HepG2 (cell line): ENCODE measurements around the gene PELI3. TPM values are rescaled to one million over a fixed set of nuclear protein-coding genes. Genes with fewer than 3 reads are reported as not detected.

Experiments
- DNMT3B ChIP-seq: conservative IDR thresholded peaks from 2 replicates; pipeline ENCODE4 v1.6.1; 2016; ENCODE audit warnings: missing biosample characterization, control low read depth
- FOXA1 ChIP-seq, 2 experiments: fragments of 450-650 bp in 1 of 2; sonication (generic) in 1 of 2; formaldehyde crosslinking in 1 of 2; IDR thresholded peaks; 2 replicates each; pipeline versions ENCODE4 v1.4.0 to v1.6.1; 2016 to 2020; ENCODE audit warnings: missing genetic modification reagents in 1 of 2
- POGZ ChIP-seq: sonication (generic); formaldehyde crosslinking; IDR thresholded peaks from 2 replicates; pipeline ENCODE4 v1.4.0; 2020; ENCODE audit warnings: mild to moderate bottlenecking, missing genetic modification reagents
- RBM39 ChIP-seq: fragments of 200-400 bp; formaldehyde crosslinking; IDR thresholded peaks from one replicate; pipeline ENCODE4 v1.6.1; 2018; ENCODE audit warnings: antibody characterized with exemption, mild to moderate bottlenecking, low read depth, low read length; ENCODE audit not compliant: poor library complexity, severe bottlenecking
- SIN3B ChIP-seq: fragments of 150-350 bp; IDR thresholded peaks from 2 replicates; pipeline ENCODE4 v1.6.1; 2014; ENCODE audit warnings: low read length
- SOX5 ChIP-seq: IDR thresholded peaks from 2 replicates; pipeline ENCODE4 v1.6.1; 2016; ENCODE audit warnings: borderline replicate concordance
- UBTF ChIP-seq: sonication (generic); formaldehyde crosslinking; IDR thresholded peaks from 2 replicates; pipeline ENCODE4 v1.4.0; 2020; ENCODE audit warnings: mild to moderate bottlenecking, missing genetic modification reagents
- ZFP1 ChIP-seq: IDR thresholded peaks from 2 replicates; pipeline ENCODE4 v1.6.1; 2016
- ZFP36L2 ChIP-seq: sonication (generic); formaldehyde crosslinking; IDR thresholded peaks from 2 replicates; pipeline ENCODE4 v1.4.0; 2020; ENCODE audit warnings: missing genetic modification reagents
- ZMYM2 ChIP-seq: sonication (generic); formaldehyde crosslinking; IDR thresholded peaks from 2 replicates; pipeline ENCODE4 v1.8.0; 2022; ENCODE audit warnings: mild to moderate bottlenecking, missing genetic modification reagents
- ZNF451 ChIP-seq: sonication (generic); formaldehyde crosslinking; IDR thresholded peaks from 2 replicates; pipeline ENCODE4 v1.5.0; 2020; ENCODE audit warnings: mild to moderate bottlenecking, missing genetic modification reagents
- ZNF547 ChIP-seq: sonication (generic); formaldehyde crosslinking; IDR thresholded peaks from 2 replicates; pipeline ENCODE4 v1.5.1; 2020; ENCODE audit warnings: mild to moderate bottlenecking, missing genetic modification reagents
- ZNF652 ChIP-seq: IDR thresholded peaks from 2 replicates; pipeline ENCODE4 v1.6.1; 2016; ENCODE audit warnings: low read depth, borderline replicate concordance
- ZSCAN9 ChIP-seq: IDR thresholded peaks from 2 replicates; pipeline ENCODE4 v1.6.1; 2016; ENCODE audit warnings: borderline replicate concordance
- polyA plus RNA-seq, 8 experiments: library from polyadenylated mRNA; depleted of rRNA in 3 of 8; stranded (reverse) in 7 of 8; unstranded in 1 of 8; fragments of >200 nt; fragmentation: Illumina TruSeq in 4 of 8; extraction: Trizol in 4 of 8; gene quantifications; 2 replicates each; pipeline versions ENCODE4 v1.2.1 to v1.2.3, GENCODE V29; 2011 to 2016; ENCODE audit warnings: low read depth in 4 of 8, missing spikeins in 1 of 8, mixed read lengths in 1 of 8; ENCODE audit not compliant: insufficient read depth in 1 of 8
- total RNA-seq, 5 experiments: library from RNA; depleted of rRNA; stranded (reverse); fragments of >200 nt; fragmentation: Illumina TruSeq; extraction: Trizol; gene quantifications; 2 replicates each; pipeline ENCODE4 v1.2.3, GENCODE V29; 2016; ENCODE audit warnings: low read depth in 1 of 5
- TF ChIP-seq, protein P1 (sequence below): sonication (generic); formaldehyde crosslinking; IDR thresholded peaks from 2 replicates; pipeline ENCODE4 v1.4.0; 2020; ENCODE audit warnings: mild to moderate bottlenecking, missing genetic modification reagents
- TF ChIP-seq, protein P2 (sequence below): sonication (generic); formaldehyde crosslinking; IDR thresholded peaks from 2 replicates; pipeline ENCODE4 v1.5.1; 2020; ENCODE audit warnings: missing genetic modification reagents, mild to moderate bottlenecking, borderline replicate concordance

Gene PELI3
- total and polyA plus RNA-seq, 2 of the 13 experiments (the other 11 are each of a cell fraction or from before 2014, with no cell fraction given) = 2.0 to 4.0 TPM

DNA sequence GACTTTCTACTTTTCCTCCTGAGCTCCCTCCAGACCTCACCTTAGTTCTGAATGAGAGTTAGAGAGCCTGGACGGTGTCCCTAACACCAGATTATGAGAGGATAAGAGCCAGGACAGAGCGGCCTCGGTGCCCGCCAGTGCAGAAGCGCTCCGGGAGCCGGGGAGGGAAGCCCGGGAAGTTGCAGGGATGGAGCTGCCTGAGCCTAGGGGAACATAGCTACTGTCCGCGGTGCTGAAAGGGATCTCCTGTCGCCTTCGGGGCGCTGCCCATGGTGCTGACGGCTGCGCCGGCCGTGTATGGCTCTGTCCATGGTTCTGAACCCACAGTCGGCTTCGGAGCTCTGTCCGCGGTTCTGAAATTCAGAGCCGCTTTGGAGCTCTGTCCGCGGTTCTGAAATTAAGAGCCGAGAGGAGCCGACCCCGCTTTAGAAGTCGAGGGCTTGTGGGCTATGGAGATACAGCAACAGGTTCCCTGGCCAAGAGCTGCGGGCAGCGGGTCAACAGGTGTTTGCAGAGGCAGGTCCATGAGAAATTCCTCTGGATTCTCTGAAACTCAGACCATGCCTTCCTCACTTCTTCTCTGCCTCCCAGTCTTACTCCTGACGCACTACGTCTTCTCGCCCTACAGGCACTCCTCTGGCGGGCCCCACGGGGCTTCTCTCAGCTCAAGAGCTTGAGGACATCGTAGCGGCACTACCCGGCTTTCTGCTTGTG lies 45.1 kb upstream of the PELI3 start (continued):
- TF ChIP-seq, protein P1, sequence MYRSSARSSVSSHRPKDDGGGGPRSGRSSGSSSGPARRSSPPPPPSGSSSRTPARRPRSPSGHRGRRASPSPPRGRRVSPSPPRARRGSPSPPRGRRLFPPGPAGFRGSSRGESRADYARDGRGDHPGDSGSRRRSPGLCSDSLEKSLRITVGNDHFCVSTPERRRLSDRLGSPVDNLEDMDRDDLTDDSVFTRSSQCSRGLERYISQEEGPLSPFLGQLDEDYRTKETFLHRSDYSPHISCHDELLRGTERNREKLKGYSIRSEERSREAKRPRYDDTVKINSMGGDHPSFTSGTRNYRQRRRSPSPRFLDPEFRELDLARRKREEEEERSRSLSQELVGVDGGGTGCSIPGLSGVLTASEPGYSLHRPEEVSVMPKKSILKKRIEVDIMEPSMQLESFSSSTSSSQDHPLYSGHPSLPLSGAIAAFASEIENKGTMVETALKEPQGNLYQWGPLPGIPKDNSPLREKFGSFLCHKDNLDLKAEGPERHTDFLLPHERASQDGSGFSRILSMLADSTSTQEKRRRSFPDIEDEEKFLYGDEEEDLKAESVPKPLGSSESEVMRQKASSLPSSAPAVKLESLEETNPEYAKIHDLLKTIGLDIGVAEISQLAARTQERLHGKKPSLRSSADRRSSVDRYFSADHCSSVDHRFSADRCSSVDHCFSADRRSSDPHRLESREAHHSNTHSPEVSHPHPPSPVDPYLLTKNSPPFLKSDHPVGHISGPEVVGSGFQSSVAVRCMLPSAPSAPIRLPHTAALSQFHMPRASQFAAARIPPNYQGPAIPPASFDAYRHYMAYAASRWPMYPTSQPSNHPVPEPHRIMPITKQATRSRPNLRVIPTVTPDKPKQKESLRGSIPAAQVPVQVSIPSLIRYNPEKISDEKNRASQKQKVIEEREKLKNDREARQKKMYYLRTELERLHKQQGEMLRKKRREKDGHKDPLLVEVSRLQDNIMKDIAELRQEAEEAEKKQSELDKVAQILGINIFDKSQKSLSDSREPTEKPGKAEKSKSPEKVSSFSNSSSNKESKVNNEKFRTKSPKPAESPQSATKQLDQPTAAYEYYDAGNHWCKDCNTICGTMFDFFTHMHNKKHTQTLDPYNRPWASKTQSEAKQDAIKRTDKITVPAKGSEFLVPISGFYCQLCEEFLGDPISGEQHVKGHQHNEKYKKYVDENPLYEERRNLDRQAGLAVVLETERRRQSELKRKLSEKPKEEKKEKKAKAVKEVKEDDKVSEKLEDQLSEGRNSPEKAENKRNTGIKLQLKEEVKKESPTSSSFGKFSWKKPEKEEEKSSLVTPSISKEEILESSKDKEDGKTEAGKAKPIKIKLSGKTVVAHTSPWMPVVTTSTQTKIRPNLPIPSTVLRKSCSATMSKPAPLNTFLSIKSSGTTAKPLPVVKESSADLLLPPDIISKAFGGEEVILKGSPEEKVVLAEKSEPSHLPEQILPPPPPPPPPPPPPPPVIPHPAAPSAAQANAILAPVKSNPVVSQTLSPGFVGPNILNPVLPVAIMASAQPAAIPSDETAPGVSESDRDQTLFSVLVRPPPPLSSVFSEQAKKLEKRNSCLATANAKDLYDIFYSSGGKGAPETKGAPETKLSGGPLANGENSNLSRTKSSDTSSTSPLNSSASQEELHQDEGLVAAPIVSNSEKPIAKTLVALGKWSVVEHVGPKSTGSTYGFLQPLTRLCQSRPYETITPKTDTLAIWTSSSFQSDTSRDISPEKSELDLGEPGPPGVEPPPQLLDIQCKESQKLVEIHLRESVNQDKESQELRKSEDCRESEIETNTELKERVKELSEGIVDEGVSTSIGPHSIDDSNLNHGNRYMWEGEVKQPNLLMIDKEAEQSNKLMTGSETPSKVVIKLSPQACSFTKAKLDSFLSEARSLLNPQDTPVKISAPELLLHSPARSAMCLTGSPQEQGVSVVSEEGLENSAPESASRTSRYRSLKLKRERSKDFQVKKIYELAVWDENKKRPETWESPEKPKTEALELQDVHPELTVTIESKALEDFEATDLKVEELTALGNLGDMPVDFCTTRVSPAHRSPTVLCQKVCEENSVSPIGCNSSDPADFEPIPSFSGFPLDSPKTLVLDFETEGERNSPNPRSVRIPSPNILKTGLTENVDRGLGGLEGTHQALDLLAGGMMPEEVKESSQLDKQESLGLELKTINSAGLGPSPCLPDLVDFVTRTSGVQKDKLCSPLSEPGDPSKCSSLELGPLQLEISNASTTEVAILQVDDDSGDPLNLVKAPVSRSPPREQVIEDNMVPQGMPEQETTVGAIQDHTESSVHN = peak; percentile 100
- TF ChIP-seq POGZ = peak; percentile 99
- TF ChIP-seq UBTF = peak; percentile 99
- TF ChIP-seq ZNF547 (CRISPR knock-in tag) = peak; percentile 100
- TF ChIP-seq, protein P2, sequence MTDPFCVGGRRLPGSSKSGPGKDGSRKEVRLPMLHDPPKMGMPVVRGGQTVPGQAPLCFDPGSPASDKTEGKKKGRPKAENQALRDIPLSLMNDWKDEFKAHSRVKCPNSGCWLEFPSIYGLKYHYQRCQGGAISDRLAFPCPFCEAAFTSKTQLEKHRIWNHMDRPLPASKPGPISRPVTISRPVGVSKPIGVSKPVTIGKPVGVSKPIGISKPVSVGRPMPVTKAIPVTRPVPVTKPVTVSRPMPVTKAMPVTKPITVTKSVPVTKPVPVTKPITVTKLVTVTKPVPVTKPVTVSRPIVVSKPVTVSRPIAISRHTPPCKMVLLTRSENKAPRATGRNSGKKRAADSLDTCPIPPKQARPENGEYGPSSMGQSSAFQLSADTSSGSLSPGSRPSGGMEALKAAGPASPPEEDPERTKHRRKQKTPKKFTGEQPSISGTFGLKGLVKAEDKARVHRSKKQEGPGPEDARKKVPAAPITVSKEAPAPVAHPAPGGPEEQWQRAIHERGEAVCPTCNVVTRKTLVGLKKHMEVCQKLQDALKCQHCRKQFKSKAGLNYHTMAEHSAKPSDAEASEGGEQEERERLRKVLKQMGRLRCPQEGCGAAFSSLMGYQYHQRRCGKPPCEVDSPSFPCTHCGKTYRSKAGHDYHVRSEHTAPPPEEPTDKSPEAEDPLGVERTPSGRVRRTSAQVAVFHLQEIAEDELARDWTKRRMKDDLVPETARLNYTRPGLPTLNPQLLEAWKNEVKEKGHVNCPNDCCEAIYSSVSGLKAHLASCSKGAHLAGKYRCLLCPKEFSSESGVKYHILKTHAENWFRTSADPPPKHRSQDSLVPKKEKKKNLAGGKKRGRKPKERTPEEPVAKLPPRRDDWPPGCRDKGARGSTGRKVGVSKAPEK (CRISPR knock-in tag) = peak; percentile 100
- TF ChIP-seq SIN3B = peak; percentile 94
- TF ChIP-seq DNMT3B (CRISPR knock-in tag) = peak; percentile 100
- TF ChIP-seq ZSCAN9 (CRISPR knock-in tag) = peak; percentile 100
- TF ChIP-seq ZFP36L2 = peak; percentile 100
- peak; percentile 100 for TF ChIP-seq ZNF451 (CRISPR knock-in tag)
- TF ChIP-seq ZMYM2 (CRISPR knock-in tag) = peak; percentile 100
- peak; percentile 100 for TF ChIP-seq ZFP1 (CRISPR knock-in tag)
- TF ChIP-seq ZNF652 (CRISPR knock-in tag) = peak; percentile 95
- TF ChIP-seq SOX5 (CRISPR knock-in tag) = peak; percentile 100
- TF ChIP-seq RBM39 = peak; percentile 97
- TF ChIP-seq FOXA1 (IDR thresholded peaks at IDR 0.05) = no peak
- TF ChIP-seq FOXA1 (CRISPR knock-in tag; IDR thresholded peaks at IDR 0.05) = peak; percentile 97
